Suprapubic skin (tissue), 4 donors: ENCODE measurements around the gene PSMG4. TPM values are rescaled to one million over a fixed set of nuclear protein-coding genes. Genes with fewer than 3 reads are reported as not detected.

Experiments
- DNase-seq, 2 donors: peaks; one replicate each; pipeline ENCODE4 v3.0.0-alpha.2; 2019; ENCODE audit warnings: low spot score in 2 of 2
- H3K27ac ChIP-seq: fragments of 200-600 bp; sonication (generic); one replicate; pipeline ENCODE4 v1.5.1; 2019
- H3K27me3 ChIP-seq: fragments of 200-600 bp; sonication (generic); one replicate; pipeline ENCODE4 v1.5.1; 2019
- H3K36me3 ChIP-seq: fragments of 200-600 bp; sonication (generic); one replicate; pipeline ENCODE4 v1.5.1; 2019
- H3K4me1 ChIP-seq: fragments of 200-600 bp; sonication (generic); one replicate; pipeline ENCODE4 v1.5.1; 2019
- H3K4me3 ChIP-seq: fragments of 200-600 bp; sonication (generic); one replicate; pipeline ENCODE4 v1.5.1; 2019; ENCODE audit warnings: mild to moderate bottlenecking
- H3K9me3 ChIP-seq: fragments of 200-600 bp; sonication (generic); one replicate; pipeline ENCODE4 v1.5.1; 2019
- CTCF ChIP-seq, 2 donors: fragments of 200-600 bp in 1 of 2; fragments of 450-650 bp in 1 of 2; sonication (generic) in 1 of 2; IDR thresholded peaks; one replicate each; pipeline ENCODE4 v1.5.1; 2016 to 2019; ENCODE audit warnings: antibody characterized with exemption in 2 of 2, mild to moderate bottlenecking in 1 of 2, moderate library complexity in 1 of 2
- EP300 ChIP-seq: sonication (generic); formaldehyde crosslinking; IDR thresholded peaks from one replicate; pipeline ENCODE4 v1.6.1; 2017; ENCODE audit warnings: antibody characterized with exemption
- POLR2A ChIP-seq, 2 donors: fragments of 450-650 bp; IDR thresholded peaks; one replicate each; pipeline ENCODE4 v1.6.1; 2017; ENCODE audit warnings: antibody characterized with exemption in 2 of 2, mild to moderate bottlenecking in 2 of 2, moderate library complexity in 2 of 2
- POLR2AphosphoS5 ChIP-seq, 3 donors: sonication (generic); formaldehyde crosslinking; IDR thresholded peaks; one replicate each; pipeline ENCODE4 v1.6.1; 2017; ENCODE audit warnings: antibody characterized with exemption in 3 of 3
- WGBS: methylation state at CpG from one replicate; pipeline ENCODE4 v1.1.5; 2018; 5-methylcytosine and 5-hydroxymethylcytosine counted together
- total RNA-seq, 4 donors: library from RNA; depleted of rRNA; stranded (reverse); fragments of >200 nt; gene quantifications; one replicate each; pipeline ENCODE4 v1.1.0, GENCODE V29; 2016

Gene PSMG4
- total RNA-seq, 4 donors from 2014 or later, result 11.4 to 32.6 (median 21.1) TPM

GRCh38 chr6:3252369-3252768 lies 6.4 kb upstream of the PSMG4 start:
- WGBS, result 79% methylated on average over 10 of the region's 10 CpGs
- TF ChIP-seq EP300 (no peak), POLR2A (IDR thresholded peaks at IDR 0.05) (no peak), POLR2AphosphoS5 (IDR thresholded peaks at IDR 0.05) (no peak), CTCF (IDR thresholded peaks at IDR 0.05) (no peak)
- no peak for DNase-seq
- no peaks in the 10 kb centered on the region for H3K9me3 ChIP-seq
- no peak overlapping the region for H3K4me3 ChIP-seq
- H3K36me3 ChIP-seq, result no peaks in the 10 kb centered on the region
- peaks cover 31% of the 10 kb centered on the region for H3K4me1 ChIP-seq
- no peak overlapping the region for H3K27ac ChIP-seq
- no peaks in the 10 kb centered on the region for H3K27me3 ChIP-seq

GRCh38 chr6:3252861-3253596 lies 5.7 kb upstream of the PSMG4 start:
- no peak overlapping the region for H3K4me3 ChIP-seq
- no peak for TF ChIP-seq POLR2AphosphoS5 (IDR thresholded peaks at IDR 0.05)
- no peak for TF ChIP-seq POLR2A (IDR thresholded peaks at IDR 0.05)
- no peak for TF ChIP-seq CTCF (IDR thresholded peaks at IDR 0.05)
- TF ChIP-seq EP300, result no peak
- no peak overlapping the region for H3K27ac ChIP-seq
- no peak for DNase-seq
- no peaks in the 10 kb centered on the region for H3K27me3 ChIP-seq
- peaks cover 25% of the 10 kb centered on the region for H3K4me1 ChIP-seq
- no peaks in the 10 kb centered on the region for H3K36me3 ChIP-seq
- WGBS, result 92% methylated on average over 17 of the region's 22 CpGs
- no peaks in the 10 kb centered on the region for H3K9me3 ChIP-seq

GRCh38 chr6:3253597-3253961 lies 5.2 kb upstream of the PSMG4 start:
- Histone ChIP-seq H3K4me3 (no peak overlapping the region), H3K9me3 (no peaks in the 10 kb centered on the region), H3K27ac (no peak overlapping the region), H3K4me1 (peaks cover 25% of the 10 kb centered on the region), H3K36me3 (no peaks in the 10 kb centered on the region), H3K27me3 (no peaks in the 10 kb centered on the region)
- 95% methylated on average over 24 of the region's 40 CpGs for WGBS
- no peak for TF ChIP-seq CTCF (IDR thresholded peaks at IDR 0.05)
- no peak for TF ChIP-seq POLR2A (IDR thresholded peaks at IDR 0.05)
- TF ChIP-seq POLR2AphosphoS5 (IDR thresholded peaks at IDR 0.05), result no peak
- no peak for TF ChIP-seq EP300
- DNase-seq, result no peak

- Histone ChIP-seq H3K36me3 (no peaks in the 10 kb centered on the region), H3K27me3 (no peaks in the 10 kb centered on the region), H3K9me3 (no peaks in the 10 kb centered on the region), H3K27ac (peak overlapping the region; percentile 82), H3K4me3 (peak overlapping the region; percentile 96), H3K4me1 (peaks cover 38% of the 10 kb centered on the region)
- DNase-seq, result no peak
- WGBS, result 54% methylated on average over 12 of the region's 12 CpGs
- no peak for TF ChIP-seq EP300
- TF ChIP-seq POLR2A (IDR thresholded peaks at IDR 0.05), result no peak
- no peak for TF ChIP-seq CTCF (IDR thresholded peaks at IDR 0.05)
- TF ChIP-seq POLR2AphosphoS5 (IDR thresholded peaks at IDR 0.05), result no peak
These were observed 546 bp upstream of the PSMG4 start for GRCh38 chr6:3258201-3258600.

- H3K36me3 ChIP-seq, result peaks cover 10% of the 10 kb centered on the region
- H3K4me1 ChIP-seq, result peaks cover 42% of the 10 kb centered on the region
- H3K9me3 ChIP-seq, result no peaks in the 10 kb centered on the region
- TF ChIP-seq EP300, result no peak
- TF ChIP-seq CTCF (IDR thresholded peaks at IDR 0.05), result peak in 1 of 2 donors; percentile 1
- no peak for TF ChIP-seq POLR2AphosphoS5 (IDR thresholded peaks at IDR 0.05)
- H3K4me3 ChIP-seq, result peak overlapping the region; percentile 96
- no peak for DNase-seq
- WGBS, result under 1% methylated on average over 17 of the region's 21 CpGs
- H3K27ac ChIP-seq, result peak overlapping the region; percentile 82
- H3K27me3 ChIP-seq, result no peaks in the 10 kb centered on the region
These were observed 778 bp downstream of the PSMG4 start for GRCh38 chr6:3259491-3259958.
